ENCODE results near the gene CFAP107.

DNA sequence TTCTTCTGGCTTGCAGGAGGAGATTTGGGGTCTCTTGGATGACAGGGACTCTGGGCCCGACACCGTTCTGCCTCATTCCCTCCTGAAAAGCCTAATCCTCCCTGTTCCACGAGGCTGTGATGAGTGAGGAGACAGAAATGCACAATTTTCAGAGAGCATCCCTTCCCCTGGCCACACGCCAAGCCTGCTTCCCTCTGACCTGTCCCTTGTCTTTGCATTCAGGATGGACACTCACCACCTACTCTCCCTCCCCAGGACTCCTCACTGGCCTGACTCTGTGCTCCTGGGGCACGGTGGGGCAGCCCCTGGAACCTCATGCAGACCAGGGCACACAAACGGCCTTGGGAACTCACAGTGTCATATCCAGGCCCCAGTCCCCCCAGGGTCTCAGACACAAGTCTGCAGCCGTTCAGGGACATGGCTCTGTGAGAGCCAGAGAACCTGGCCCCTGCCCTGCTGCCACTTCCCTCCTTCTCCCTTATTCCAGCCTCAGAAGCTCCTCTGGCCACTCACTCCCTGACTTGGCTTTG, 24.0 kb downstream of the CFAP107 start:
- no peak for TF ChIP-seq EZH2 (IDR thresholded peaks at IDR 0.05; ENCODE audit: insufficient read depth, poor library complexity, severe bottlenecking)
- no peak for TF ChIP-seq EZH2phosphoT487 (IDR thresholded peaks at IDR 0.05; ENCODE audit: insufficient read depth, low read depth)

Data from GM23248 (cell line).